HCT116 (cell line): ENCODE measurements around the gene TMEM154.

Experiments used
- EGR1 ChIP-seq: IDR thresholded peaks from 2 replicates; pipeline ENCODE4 v1.6.1; 2012; ENCODE audit warnings: low read depth
- EZH2 ChIP-seq: fragments of 200-600 bp; sonication (generic); IDR thresholded peaks from 2 replicates; pipeline ENCODE4 v1.6.1; 2017; ENCODE audit warnings: antibody characterized with exemption, mixed run types
- FOSL1 ChIP-seq: IDR thresholded peaks from 2 replicates; pipeline ENCODE4 v1.6.1; 2012; ENCODE audit warnings: low read depth
- POLR2A ChIP-seq: IDR thresholded peaks from 2 replicates; pipeline ENCODE4 v1.7.0; 2011; ENCODE audit warnings: borderline replicate concordance; ENCODE audit not compliant: insufficient read depth, insufficient read length; ENCODE audit errors: extremely low read depth
- POLR2AphosphoS5 ChIP-seq: IDR thresholded peaks from 2 replicates; pipeline ENCODE4 v1.6.1; 2011; ENCODE audit warnings: mild to moderate bottlenecking, low read depth, low read length, moderate library complexity
- RAD21 ChIP-seq: IDR thresholded peaks from 2 replicates; pipeline ENCODE4 v1.6.1; 2012; ENCODE audit warnings: low read depth, mild to moderate bottlenecking
- SIN3A ChIP-seq: IDR thresholded peaks from 2 replicates; pipeline ENCODE4 v1.6.1; 2012; ENCODE audit warnings: low read depth
- ZFX ChIP-seq: fragments of 450-650 bp; IDR thresholded peaks from 2 replicates; pipeline ENCODE4 v1.6.1; 2017
- TF ChIP-seq, protein P1 (sequence below): IDR thresholded peaks from 2 replicates; pipeline ENCODE4 v1.6.1; 2012; ENCODE audit warnings: low read depth
- TF ChIP-seq, protein P2 (sequence below), 3 experiments: fragments of 200-600 bp in 1 of 3; sonication (generic) in 1 of 3; IDR thresholded peaks in 2 of 3; conservative IDR thresholded peaks in 1 of 3; 2 replicates each; pipeline ENCODE4 v1.5.1; 2012 to 2017; ENCODE audit warnings: low read depth in 2 of 3, low read length in 2 of 3, antibody characterized with exemption in 1 of 3, borderline replicate concordance in 1 of 3, control low read depth in 1 of 3, mild to moderate bottlenecking in 1 of 3, mixed read lengths in 1 of 3, mixed run types in 1 of 3, moderate library complexity in 1 of 3; ENCODE audit not compliant: insufficient read depth in 1 of 3
- TF ChIP-seq, protein P3 (sequence below): IDR thresholded peaks from 2 replicates; pipeline ENCODE4 v1.6.1; 2012
- TF ChIP-seq, protein P4 (sequence below): IDR thresholded peaks from 2 replicates; pipeline ENCODE4 v1.6.1; 2011; ENCODE audit warnings: mild to moderate bottlenecking, low read length, moderate library complexity; ENCODE audit not compliant: insufficient replicate concordance; ENCODE audit errors: extremely low read depth

DNA sequence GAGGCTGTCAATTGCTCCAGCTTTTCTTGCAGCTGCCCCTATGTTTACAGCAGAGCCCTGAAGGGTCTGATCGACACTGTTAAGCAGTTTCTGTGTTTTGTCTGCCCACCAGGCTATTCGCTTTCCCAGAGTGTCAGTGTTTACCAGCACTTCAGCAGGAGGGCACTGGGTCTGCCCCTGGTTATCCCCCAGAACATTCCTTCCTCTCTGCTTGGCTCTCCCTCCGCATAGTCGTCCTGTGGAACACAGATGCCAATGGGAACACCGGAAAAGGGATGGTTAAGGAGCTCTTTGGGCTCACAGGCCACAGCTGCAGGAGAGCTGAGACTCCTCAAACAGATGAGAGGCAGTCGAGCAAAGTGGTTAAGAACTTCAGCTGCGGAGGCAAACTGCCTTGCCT lies 72.6 kb downstream of the TMEM154 start:
- TF ChIP-seq, protein P1, sequence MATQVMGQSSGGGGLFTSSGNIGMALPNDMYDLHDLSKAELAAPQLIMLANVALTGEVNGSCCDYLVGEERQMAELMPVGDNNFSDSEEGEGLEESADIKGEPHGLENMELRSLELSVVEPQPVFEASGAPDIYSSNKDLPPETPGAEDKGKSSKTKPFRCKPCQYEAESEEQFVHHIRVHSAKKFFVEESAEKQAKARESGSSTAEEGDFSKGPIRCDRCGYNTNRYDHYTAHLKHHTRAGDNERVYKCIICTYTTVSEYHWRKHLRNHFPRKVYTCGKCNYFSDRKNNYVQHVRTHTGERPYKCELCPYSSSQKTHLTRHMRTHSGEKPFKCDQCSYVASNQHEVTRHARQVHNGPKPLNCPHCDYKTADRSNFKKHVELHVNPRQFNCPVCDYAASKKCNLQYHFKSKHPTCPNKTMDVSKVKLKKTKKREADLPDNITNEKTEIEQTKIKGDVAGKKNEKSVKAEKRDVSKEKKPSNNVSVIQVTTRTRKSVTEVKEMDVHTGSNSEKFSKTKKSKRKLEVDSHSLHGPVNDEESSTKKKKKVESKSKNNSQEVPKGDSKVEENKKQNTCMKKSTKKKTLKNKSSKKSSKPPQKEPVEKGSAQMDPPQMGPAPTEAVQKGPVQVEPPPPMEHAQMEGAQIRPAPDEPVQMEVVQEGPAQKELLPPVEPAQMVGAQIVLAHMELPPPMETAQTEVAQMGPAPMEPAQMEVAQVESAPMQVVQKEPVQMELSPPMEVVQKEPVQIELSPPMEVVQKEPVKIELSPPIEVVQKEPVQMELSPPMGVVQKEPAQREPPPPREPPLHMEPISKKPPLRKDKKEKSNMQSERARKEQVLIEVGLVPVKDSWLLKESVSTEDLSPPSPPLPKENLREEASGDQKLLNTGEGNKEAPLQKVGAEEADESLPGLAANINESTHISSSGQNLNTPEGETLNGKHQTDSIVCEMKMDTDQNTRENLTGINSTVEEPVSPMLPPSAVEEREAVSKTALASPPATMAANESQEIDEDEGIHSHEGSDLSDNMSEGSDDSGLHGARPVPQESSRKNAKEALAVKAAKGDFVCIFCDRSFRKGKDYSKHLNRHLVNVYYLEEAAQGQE: no peak
- TF ChIP-seq POLR2AphosphoS5: no peak
- TF ChIP-seq, protein P2, sequence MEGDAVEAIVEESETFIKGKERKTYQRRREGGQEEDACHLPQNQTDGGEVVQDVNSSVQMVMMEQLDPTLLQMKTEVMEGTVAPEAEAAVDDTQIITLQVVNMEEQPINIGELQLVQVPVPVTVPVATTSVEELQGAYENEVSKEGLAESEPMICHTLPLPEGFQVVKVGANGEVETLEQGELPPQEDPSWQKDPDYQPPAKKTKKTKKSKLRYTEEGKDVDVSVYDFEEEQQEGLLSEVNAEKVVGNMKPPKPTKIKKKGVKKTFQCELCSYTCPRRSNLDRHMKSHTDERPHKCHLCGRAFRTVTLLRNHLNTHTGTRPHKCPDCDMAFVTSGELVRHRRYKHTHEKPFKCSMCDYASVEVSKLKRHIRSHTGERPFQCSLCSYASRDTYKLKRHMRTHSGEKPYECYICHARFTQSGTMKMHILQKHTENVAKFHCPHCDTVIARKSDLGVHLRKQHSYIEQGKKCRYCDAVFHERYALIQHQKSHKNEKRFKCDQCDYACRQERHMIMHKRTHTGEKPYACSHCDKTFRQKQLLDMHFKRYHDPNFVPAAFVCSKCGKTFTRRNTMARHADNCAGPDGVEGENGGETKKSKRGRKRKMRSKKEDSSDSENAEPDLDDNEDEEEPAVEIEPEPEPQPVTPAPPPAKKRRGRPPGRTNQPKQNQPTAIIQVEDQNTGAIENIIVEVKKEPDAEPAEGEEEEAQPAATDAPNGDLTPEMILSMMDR (IDR thresholded peaks at IDR 0.05 in 2 of 3, conservative IDR thresholded peaks at IDR 0.05 in 1 of 3; ENCODE audit: borderline replicate concordance in 1 of 3, insufficient read depth in 1 of 3, low read depth in 2 of 3, low read length in 2 of 3): no peak
- TF ChIP-seq ZFX: no peak
- TF ChIP-seq, protein P3, sequence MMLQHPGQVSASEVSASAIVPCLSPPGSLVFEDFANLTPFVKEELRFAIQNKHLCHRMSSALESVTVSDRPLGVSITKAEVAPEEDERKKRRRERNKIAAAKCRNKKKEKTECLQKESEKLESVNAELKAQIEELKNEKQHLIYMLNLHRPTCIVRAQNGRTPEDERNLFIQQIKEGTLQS: no peak
- TF ChIP-seq POLR2A: no peak
- TF ChIP-seq, protein P4, sequence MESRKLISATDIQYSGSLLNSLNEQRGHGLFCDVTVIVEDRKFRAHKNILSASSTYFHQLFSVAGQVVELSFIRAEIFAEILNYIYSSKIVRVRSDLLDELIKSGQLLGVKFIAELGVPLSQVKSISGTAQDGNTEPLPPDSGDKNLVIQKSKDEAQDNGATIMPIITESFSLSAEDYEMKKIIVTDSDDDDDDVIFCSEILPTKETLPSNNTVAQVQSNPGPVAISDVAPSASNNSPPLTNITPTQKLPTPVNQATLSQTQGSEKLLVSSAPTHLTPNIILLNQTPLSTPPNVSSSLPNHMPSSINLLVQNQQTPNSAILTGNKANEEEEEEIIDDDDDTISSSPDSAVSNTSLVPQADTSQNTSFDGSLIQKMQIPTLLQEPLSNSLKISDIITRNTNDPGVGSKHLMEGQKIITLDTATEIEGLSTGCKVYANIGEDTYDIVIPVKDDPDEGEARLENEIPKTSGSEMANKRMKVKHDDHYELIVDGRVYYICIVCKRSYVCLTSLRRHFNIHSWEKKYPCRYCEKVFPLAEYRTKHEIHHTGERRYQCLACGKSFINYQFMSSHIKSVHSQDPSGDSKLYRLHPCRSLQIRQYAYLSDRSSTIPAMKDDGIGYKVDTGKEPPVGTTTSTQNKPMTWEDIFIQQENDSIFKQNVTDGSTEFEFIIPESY: no peak
- no peak for TF ChIP-seq RAD21
- no peak for TF ChIP-seq FOSL1
- no peak for TF ChIP-seq EZH2
- TF ChIP-seq SIN3A: no peak
- TF ChIP-seq EGR1: no peak
